HG03442 (cell line): ENCODE data around the gene MTHFD2L.

Experiments used
- ATAC-seq: cut with Tn5 transposase; IDR thresholded peaks from one replicate; pipeline ENCODE4 v1.9.1; 2021; ENCODE audit warnings: mild to moderate bottlenecking, moderate library complexity; ENCODE audit not compliant: unreplicated experiment

Gene MTHFD2L

GRCh38 chr4:74235135-74235534 lies 77.2 kb downstream of the MTHFD2L start:
- no peak for ATAC-seq

- no peak for ATAC-seq
These were observed 79.6 kb downstream of the MTHFD2L start for GRCh38 chr4:74237425-74237966.

DNA sequence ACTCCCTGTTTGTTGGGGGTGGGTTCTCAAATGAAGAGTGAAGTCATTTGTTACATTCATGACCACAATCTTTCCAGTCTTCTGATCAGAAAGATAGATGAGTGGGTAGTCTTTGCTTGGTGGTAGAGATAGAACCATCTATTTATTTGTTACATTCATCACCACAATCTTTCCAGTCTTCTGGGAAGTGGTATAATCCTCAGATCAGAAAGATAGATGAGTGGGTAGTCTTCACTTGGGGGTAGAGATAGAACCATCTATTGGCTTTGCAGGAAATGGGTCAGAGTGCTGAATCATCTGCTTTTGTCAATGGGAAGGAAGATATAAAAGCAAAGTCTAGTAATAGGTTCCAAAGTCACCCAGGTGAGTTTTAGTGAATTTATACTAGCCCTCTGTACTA lies 86.1 kb downstream of the MTHFD2L start:
- no peak for ATAC-seq

DNA sequence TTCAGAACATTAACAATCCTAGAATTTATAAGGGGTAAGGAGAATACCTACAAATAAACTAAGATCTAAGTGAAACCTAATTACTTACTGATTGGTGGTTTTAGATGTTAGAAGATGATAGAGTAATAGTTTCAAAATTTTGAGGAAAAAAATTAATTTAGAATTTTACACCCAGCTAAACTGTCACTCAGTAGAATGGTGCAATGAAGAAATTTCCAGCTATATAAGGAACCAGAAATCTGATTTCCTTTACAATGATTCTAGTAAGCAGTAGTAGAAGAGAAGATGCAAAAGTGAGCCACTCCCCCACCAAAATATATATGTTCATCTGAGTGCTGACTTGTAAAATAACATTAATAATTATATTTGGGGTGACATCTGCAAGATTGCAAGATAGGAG lies 95.0 kb downstream of the MTHFD2L start:
- no peak for ATAC-seq

GRCh38 chr4:74254386-74254785 lies 96.5 kb downstream of the MTHFD2L start:
- no peak for ATAC-seq

- no peak for ATAC-seq
These were observed 97.2 kb downstream of the MTHFD2L start for GRCh38 chr4:74255096-74255495.

GRCh38 chr4:74258963-74259362 lies 101.0 kb downstream of the MTHFD2L start:
- no peak for ATAC-seq

- ATAC-seq, result no peak
These were observed 102.1 kb downstream of the MTHFD2L start for GRCh38 chr4:74260036-74260435.

DNA sequence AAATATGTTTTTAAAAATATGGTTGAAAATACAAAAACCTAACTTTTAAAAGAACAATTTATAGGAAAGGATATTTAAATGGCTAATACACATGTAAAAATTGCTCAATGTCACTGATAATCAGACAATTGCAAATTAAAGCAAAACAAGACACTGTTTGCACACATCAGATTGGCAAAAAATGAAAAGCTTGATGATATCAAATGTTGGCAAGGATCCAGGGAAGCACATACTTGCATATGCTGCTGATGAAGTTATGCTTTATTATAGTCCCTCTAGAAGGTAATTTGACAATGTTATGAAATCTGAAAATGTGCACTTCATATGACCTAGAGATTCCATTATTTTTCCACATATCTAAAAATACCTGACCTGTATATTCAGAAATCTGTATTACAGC lies 104.6 kb downstream of the MTHFD2L start:
- no peak for ATAC-seq

- ATAC-seq, result no peak
These were observed 105.6 kb downstream of the MTHFD2L start for GRCh38 chr4:74263551-74263950.

DNA sequence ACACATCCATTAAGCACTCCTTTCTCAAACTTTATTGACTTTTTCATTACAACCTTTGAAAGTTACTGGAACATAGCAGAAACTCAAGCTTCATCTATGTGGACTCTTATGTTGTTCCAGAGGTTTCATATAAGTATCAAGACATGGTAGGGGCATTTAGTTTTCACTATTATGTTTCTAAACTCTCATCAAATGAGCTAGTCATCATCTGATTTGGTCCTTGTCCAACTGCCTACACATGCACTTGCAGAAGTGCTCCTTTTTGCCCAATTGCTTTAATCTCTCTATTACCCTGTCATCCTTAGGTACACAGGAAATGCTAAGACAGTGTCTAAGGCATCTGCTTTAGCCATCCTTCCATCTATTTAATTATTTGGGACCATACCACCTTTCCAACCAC lies 108.2 kb downstream of the MTHFD2L start:
- no peak for ATAC-seq

DNA sequence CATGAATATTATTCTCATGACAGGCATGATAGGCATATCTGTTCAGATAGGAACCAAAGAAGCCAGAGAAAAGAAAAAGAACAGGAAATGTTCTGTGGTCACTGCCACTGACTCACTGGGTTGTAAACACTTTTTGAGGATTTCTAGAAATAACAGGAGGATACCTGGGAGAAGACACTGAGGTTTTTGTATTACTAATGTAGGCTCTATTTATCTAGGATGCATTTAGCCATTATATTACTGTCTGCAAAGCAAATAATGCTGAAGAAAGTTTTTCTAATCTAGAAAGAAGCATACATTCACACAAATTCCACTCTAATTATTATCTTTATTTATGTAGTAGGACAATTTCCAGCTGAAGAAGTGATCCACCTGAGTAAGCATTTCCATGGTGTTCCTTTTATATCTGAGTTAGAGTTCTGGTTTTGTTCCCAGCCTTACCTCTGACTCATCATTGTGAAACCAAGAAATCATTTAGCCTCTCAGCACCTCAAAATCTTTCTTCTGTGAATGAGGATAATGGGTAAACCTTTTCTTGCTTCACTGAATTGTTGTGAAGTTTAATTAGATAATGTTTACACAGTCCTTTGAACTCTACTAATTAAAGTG lies 110.2 kb downstream of the MTHFD2L start:
- no peak for ATAC-seq

GRCh38 chr4:74268643-74269042 lies 110.7 kb downstream of the MTHFD2L start:
- no peak for ATAC-seq

DNA sequence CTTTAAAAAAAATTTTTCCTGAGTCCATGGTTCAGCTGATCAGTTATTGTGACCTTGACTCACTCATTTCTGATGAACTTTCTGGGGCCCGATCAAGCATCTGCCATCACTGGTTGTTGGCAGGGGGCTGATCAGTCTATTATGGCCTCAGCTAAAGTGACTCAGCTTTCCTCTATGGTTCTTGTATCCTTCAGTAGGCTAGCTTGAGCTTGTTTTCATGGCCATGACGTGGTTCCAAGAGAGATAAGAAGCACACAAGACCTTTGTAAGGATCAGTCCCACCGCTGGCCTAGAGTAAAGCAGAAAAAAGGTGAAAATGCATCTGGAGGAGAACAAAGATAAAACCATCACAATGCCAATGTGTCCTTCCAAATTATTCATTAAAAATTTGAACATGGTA lies 120.6 kb downstream of the MTHFD2L start:
- no peak for ATAC-seq

GRCh38 chr4:74279716-74280115 lies 121.8 kb downstream of the MTHFD2L start:
- no peak for ATAC-seq

- ATAC-seq, result no peak
These were observed 125.0 kb downstream of the MTHFD2L start for GRCh38 chr4:74282926-74283325.

- no peak for ATAC-seq
These were observed 125.7 kb downstream of the MTHFD2L start for GRCh38 chr4:74283614-74284013.

DNA sequence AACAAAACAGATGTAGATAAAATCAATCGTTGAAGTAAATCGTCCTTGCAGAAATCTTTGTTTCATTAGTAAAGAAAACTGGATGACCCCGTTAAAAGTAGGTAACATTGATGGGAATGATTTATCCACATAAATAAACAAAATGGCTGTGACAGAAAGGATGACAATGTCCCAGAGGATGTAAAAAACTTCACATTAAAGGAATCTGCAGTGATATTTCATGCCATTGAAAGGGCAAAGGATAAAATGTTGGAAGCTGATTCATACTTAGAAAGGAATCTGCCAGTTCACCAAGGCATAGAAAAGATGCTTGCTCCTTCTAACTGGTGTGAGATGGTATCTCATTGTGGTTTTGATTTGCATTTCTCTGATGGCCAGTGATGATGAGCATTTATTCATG lies 126.1 kb downstream of the MTHFD2L start:
- no peak for ATAC-seq

DNA sequence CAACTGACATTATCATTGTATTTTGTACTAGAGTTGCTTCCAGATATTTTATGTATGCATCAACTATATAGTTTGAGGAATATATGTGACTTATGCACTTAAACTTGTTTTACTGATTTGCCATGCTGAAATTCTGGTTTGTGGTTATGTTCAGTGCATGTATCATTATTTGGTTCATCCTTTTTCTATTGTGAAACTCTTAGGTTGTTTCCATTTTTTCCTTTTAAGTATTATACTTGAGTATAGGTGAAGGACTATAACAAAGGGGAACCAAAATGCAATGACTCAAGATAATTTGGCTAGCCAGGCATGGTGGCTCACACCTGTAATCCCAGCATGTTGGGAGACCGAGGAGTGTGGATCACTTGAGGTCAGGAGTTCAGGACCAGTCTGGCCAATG lies 129.2 kb downstream of the MTHFD2L start:
- no peak for ATAC-seq

- ATAC-seq, result no peak
These were observed 129.9 kb downstream of the MTHFD2L start for GRCh38 chr4:74287791-74288190.

DNA sequence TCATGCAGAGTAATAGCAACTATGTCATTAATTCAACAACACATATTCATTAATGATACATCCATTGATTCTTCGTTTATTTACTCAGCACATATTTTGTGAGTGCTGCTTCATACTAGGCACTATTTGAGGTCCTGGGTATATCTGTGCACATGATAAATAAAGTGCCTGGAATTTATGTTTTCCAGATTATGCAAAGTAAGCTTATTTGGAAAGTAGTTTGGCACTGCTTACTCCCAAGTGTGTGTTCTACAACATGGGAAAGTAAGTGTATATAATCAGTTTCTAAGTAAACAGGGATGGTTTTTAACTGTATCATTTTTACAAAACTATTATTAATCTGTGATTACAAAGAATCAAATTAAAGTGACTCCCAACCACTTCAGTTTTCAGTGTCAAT lies 133.6 kb downstream of the MTHFD2L start:
- no peak for ATAC-seq

DNA sequence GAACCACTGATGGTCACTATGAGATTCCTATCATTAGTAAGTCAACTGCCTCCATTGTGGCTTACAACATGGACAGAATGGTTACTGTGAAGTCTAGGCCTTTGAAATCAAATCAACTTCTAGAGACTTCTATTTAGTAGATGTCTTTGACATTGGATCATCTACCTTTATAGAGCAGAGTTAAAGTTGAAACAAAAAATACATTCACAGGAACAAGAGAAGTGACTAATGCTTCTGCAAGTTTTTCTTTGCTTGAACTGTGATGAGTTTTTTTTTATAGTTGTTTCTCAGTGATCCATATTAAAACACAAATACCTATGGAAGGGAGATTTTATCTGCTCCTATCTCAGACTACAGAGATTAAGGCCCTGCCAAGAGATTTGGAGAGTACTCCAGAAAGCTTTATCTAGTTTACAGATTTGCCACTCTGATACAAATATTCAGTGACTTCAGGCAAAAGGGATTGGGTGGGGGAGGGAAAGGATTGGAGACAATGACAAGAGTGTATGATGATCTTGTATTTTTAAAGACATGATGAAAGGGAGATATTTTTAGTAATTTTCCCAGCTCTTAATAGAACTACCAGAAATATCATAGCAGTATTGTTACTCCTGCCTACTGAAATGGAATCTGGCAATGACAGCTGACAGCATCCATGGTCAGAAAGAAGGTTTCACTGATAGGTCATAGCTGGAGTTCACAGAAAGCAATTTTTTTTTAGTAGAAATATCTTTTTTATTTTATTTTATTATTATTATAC lies 134.4 kb downstream of the MTHFD2L start:
- ATAC-seq, result no peak
